Nephron (organoid): ENCODE results near the gene GFPT1.

Experiments used
- H3K27ac Mint-ChIP-seq, 3 experiments: 2 replicates each; pipeline ENCODE4 v1.8.0; 2020; ENCODE audit warnings: mixed read lengths in 3 of 3, mild to moderate bottlenecking in 2 of 3, moderate library complexity in 1 of 3
- H3K27me3 Mint-ChIP-seq: 2 replicates; pipeline ENCODE4 v1.8.0; 2021; ENCODE audit warnings: low read depth, mild to moderate bottlenecking, moderate library complexity, mixed read lengths
- H3K36me3 Mint-ChIP-seq: 2 replicates; pipeline ENCODE4 v1.8.0; 2020; ENCODE audit warnings: low read depth, mixed read lengths
- H3K4me1 Mint-ChIP-seq: 2 replicates; pipeline ENCODE4 v1.8.0; 2020; ENCODE audit warnings: mixed read lengths
- H3K4me3 Mint-ChIP-seq, 3 experiments: 2 replicates each; pipeline ENCODE4 v1.8.0; 2020; ENCODE audit warnings: mild to moderate bottlenecking in 3 of 3, mixed read lengths in 3 of 3, moderate library complexity in 2 of 3
- H3K9me3 Mint-ChIP-seq: 2 replicates; pipeline ENCODE4 v1.8.0; 2020; ENCODE audit warnings: mixed read lengths
- TF ChIP-seq, protein P1 (sequence below), 3 experiments: fragments of 200-600 bp; sonication (generic); IDR thresholded peaks; one replicate each; pipeline ENCODE4 v1.5.0; 2021; ENCODE audit warnings: antibody characterized with exemption in 3 of 3; ENCODE audit not compliant: unreplicated experiment in 3 of 3

The GFPT1 gene

DNA sequence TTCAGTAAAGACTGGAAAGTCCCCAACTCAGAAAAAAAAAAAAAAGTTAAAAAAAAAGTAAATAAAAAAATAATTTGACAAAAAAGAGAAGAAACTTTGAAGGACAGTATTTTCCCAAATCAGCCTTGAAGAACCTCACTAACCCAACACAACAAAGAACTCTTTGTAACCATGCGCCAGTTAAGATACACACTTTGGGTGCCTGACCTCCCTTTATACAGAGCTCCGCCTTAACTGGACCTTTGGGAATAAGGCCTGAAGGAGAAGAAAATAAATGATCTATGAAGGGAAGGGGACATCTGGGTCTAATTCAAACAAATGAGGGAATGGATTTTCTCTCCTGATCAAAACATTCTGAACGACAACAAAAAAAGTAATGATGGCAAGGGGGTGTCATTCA lies 2.2 kb upstream of the GFPT1 start:
- TF ChIP-seq, protein P1, sequence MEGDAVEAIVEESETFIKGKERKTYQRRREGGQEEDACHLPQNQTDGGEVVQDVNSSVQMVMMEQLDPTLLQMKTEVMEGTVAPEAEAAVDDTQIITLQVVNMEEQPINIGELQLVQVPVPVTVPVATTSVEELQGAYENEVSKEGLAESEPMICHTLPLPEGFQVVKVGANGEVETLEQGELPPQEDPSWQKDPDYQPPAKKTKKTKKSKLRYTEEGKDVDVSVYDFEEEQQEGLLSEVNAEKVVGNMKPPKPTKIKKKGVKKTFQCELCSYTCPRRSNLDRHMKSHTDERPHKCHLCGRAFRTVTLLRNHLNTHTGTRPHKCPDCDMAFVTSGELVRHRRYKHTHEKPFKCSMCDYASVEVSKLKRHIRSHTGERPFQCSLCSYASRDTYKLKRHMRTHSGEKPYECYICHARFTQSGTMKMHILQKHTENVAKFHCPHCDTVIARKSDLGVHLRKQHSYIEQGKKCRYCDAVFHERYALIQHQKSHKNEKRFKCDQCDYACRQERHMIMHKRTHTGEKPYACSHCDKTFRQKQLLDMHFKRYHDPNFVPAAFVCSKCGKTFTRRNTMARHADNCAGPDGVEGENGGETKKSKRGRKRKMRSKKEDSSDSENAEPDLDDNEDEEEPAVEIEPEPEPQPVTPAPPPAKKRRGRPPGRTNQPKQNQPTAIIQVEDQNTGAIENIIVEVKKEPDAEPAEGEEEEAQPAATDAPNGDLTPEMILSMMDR (IDR thresholded peaks at IDR 0.05; ENCODE audit: unreplicated experiment in 3 of 3): no peak
- Mint-ChIP-seq H3K27ac (peak overlapping the region in 1 of 3 experiments; percentile 48), H3K27me3 (no peaks in the 10 kb centered on the region)

DNA sequence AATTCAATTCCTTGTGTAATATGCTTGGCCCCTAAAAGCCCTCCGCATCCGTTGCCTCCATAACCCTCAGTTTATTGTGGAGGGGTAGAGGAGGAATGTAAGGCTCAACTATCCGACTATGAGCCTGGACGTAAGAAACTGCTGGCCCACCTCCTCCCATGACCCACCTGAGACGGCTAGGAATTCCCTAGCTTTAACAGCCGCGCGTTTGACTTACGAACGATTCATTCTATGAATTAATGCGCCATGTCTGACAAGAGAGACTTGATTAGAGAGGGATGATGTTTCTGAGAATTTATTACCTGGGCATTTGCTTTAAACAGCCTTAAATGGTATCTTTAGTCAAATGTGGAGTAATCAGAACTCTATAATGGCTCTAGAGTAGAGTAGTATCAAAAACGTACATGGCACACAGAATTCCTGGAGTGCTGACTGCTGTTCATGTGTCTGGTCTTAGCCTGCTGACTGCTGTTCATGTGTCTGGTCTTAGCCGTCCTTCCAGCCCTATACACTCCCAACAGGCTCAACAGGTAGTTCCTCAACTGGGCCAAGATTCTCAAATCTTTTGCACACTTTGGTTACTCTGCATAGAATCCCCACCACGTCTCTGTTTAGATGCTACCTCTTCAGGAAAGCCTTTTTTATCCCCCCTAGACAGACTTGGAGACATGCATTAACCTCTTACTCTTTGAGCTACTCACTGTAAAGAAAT lies 899 bp upstream of the GFPT1 start:
- H3K9me3 Mint-ChIP-seq: no peaks in the 10 kb centered on the region

More for the DNA sequence above, 2.2 kb upstream of the GFPT1 start:
- H3K4me3 Mint-ChIP-seq: peak overlapping the region in 2 of 3 experiments; percentile 56
- peaks cover 21% of the 10 kb centered on the region for H3K4me1 Mint-ChIP-seq
- no peaks in the 10 kb centered on the region for H3K9me3 Mint-ChIP-seq
- H3K36me3 Mint-ChIP-seq: peaks cover 9% of the 10 kb centered on the region

DNA sequence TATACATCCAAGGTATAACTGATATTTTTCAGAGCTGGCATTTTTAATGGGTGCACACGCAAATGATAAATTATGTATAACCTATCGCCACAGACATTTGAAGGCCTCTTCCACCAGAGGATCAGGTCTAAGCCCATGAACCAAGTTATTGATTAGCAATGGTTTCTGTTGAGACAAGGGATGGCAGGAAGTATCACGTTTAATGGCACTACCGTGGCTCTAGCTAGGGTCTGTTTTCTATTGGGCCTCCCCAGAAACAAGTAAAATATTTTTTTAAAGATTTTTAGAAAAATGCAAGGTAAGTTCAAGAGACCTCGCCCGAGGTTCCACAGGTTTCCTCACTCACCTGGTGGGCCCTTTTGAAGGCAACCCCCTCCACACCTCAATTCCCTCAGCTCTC lies 667 bp downstream of the GFPT1 start:
- Mint-ChIP-seq H3K27me3 (no peaks in the 10 kb centered on the region), H3K4me3 (peak overlapping the region; percentile 83 to 96 (median 93)), H3K4me1 (peaks cover 33% of the 10 kb centered on the region), H3K27ac (peak overlapping the region; percentile 84 to 98 (median 94)), H3K9me3 (no peaks in the 10 kb centered on the region), H3K36me3 (peaks cover 14% of the 10 kb centered on the region)
- TF ChIP-seq, protein P1 (IDR thresholded peaks at IDR 0.05; ENCODE audit: unreplicated experiment in 3 of 3): no peak

More for the DNA sequence above, 899 bp upstream of the GFPT1 start:
- peaks cover 25% of the 10 kb centered on the region for H3K4me1 Mint-ChIP-seq
- H3K27me3 Mint-ChIP-seq: no peaks in the 10 kb centered on the region
- H3K36me3 Mint-ChIP-seq: peaks cover 5% of the 10 kb centered on the region
- TF ChIP-seq, protein P1 (IDR thresholded peaks at IDR 0.05; ENCODE audit: unreplicated experiment in 3 of 3): no peak
- H3K4me3 Mint-ChIP-seq: peak overlapping the region; percentile 93 to 98 (median 96)
- H3K27ac Mint-ChIP-seq: peak overlapping the region; percentile 94 to 99 (median 98)

DNA sequence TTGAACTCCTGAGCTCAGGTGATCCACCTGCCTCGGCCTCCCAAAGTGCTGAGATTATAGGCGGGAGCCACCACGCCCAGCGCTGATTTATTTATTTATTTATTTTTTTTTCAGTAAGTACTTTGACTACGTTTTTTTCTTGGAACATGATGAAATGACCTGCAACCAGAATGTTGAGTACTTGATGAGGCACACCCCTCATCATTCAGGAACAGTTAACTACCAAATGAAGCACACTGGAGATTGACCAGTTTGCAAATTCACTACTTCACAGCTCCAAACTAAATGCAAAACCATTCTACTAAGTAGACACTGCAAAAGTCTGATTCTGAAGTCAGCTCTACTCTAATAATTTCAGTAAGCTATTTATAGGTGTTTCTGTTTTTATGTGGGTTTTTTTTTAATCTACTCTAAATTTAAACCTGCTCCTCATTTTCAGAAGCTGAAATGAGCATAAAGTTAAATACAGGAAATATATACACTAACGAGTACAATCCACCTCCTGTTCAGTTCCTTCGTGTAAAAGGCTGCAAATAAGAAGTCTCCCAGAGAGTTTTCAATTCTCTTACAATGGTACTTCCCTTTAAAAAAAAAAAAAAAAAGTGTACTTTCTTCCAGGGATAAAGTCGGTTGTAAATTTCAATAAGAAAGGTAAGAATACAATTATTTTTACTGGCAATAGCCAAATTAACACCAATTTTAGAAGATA lies 1.4 kb downstream of the GFPT1 start:
- H3K4me3 Mint-ChIP-seq: peak overlapping the region; percentile 83 to 96 (median 93)
- H3K4me1 Mint-ChIP-seq: peaks cover 33% of the 10 kb centered on the region
- H3K9me3 Mint-ChIP-seq: no peaks in the 10 kb centered on the region
- peaks cover 18% of the 10 kb centered on the region for H3K36me3 Mint-ChIP-seq
- no peaks in the 10 kb centered on the region for H3K27me3 Mint-ChIP-seq
- TF ChIP-seq, protein P1 (IDR thresholded peaks at IDR 0.05; ENCODE audit: unreplicated experiment in 3 of 3): no peak
- peak overlapping the region; percentile 84 to 98 (median 94) for H3K27ac Mint-ChIP-seq

DNA sequence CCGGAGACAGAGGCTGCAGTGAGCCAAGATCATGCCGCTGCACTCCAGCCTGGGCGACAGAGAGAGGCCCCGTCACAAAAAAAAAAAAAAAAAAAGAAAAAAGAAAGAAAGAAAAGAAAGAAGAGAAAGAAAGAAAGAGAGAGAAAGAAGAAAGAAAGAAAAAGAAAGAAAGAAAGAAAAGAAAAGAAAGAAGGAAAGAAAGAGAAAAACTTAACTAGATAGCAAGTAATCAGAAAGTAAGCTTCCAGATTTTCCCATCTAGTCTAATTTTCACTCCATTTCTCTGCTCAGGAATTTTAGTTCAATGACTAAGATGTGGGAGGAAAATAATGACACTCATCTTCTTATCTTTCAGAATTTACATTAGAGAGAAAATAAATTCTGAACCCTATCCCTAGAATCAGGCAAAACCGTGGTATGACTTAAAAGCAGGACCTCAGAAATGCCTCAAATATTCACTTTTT lies 2.4 kb downstream of the GFPT1 start:
- peak overlapping the region in 2 of 3 experiments; percentile 15 to 38 for H3K4me3 Mint-ChIP-seq
- H3K4me1 Mint-ChIP-seq: peaks cover 33% of the 10 kb centered on the region
- TF ChIP-seq, protein P1 (IDR thresholded peaks at IDR 0.05; ENCODE audit: unreplicated experiment in 3 of 3): no peak
- H3K27me3 Mint-ChIP-seq: no peaks in the 10 kb centered on the region
- H3K9me3 Mint-ChIP-seq: no peaks in the 10 kb centered on the region
- peaks cover 22% of the 10 kb centered on the region for H3K36me3 Mint-ChIP-seq
- no peak overlapping the region for H3K27ac Mint-ChIP-seq
